ENCODE data around the gene ZCCHC24. TPM values are rescaled to one million over a fixed set of nuclear protein-coding genes. Genes with fewer than 3 reads are reported as not detected.

ZCCHC24 gene
- total RNA-seq, 2 experiments from 2014 or later: 0.98 to 2.2 TPM

DNA sequence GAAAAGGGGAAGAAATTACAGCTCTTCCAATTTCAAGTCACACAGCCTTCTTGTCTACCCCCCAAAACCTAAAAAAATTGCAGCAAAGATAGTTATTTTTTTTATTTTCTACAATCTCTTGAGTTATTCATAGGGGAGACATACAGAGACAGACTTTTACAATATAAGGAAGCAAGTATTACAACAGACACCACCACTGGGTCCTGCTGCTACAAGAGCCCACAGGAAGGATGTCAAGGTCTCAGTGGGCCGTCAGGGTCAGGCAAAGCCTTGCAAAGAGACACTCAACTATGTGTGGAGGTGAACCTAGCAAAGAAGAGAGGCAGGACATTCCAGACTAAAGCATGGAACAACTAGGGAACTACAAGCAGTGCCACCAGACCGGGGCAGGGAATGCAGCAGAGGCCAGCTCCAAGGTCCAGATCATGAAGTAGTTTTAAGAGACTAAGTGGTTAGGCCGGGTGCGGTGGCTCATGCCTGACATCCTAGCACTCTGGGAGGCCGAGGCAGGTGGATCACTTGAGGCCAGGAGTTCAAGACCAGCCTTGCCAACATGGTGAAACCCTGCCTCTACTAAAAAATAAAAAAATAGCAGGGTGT lies 28.2 kb upstream of the ZCCHC24 start:
- TF ChIP-seq EZH2phosphoT487 (IDR thresholded peaks at IDR 0.05; ENCODE audit: borderline replicate concordance, low read depth, low read length): no peak
- TF ChIP-seq, protein P1, sequence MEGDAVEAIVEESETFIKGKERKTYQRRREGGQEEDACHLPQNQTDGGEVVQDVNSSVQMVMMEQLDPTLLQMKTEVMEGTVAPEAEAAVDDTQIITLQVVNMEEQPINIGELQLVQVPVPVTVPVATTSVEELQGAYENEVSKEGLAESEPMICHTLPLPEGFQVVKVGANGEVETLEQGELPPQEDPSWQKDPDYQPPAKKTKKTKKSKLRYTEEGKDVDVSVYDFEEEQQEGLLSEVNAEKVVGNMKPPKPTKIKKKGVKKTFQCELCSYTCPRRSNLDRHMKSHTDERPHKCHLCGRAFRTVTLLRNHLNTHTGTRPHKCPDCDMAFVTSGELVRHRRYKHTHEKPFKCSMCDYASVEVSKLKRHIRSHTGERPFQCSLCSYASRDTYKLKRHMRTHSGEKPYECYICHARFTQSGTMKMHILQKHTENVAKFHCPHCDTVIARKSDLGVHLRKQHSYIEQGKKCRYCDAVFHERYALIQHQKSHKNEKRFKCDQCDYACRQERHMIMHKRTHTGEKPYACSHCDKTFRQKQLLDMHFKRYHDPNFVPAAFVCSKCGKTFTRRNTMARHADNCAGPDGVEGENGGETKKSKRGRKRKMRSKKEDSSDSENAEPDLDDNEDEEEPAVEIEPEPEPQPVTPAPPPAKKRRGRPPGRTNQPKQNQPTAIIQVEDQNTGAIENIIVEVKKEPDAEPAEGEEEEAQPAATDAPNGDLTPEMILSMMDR (conservative IDR thresholded peaks at IDR 0.05; ENCODE audit: low read length): no peak
- Histone ChIP-seq H2AFZ (ENCODE audit: low read length) (no peak overlapping the region), H3K4me2 (ENCODE audit: low read length) (no peak overlapping the region), H3K27ac (ENCODE audit: low read depth, low read length, poor library complexity, severe bottlenecking) (no peak overlapping the region), H3K4me3 (ENCODE audit: low read depth, low read length, poor library complexity, severe bottlenecking) (no peak overlapping the region), H3K36me3 (ENCODE audit: insufficient read depth, low read length) (no peaks in the 10 kb centered on the region), H4K20me1 (ENCODE audit: insufficient read depth, low read length) (no peaks in the 10 kb centered on the region), H3K4me1 (ENCODE audit: insufficient read depth, low read length, poor library complexity, severe bottlenecking) (no peaks in the 10 kb centered on the region), H3K9me3 (ENCODE audit: low read length) (no peaks in the 10 kb centered on the region), H3K79me2 (ENCODE audit: insufficient read depth, low read depth, low read length) (no peaks in the 10 kb centered on the region), H3K9me2 (ENCODE audit: insufficient read depth, low read length) (no peaks in the 10 kb centered on the region)
- ChIA-PET POLR2A (interaction anchor here (0.6 kb wide), 1 partner anchor 22 kb away, joined by 4 read pairs; no protein-coding TSS in a partner anchor), CTCF (ENCODE audit: unreplicated experiment) (no interaction called here)
- BruUV-seq (replicated peaks): no TSS peak
- intact Hi-C loops (cut with micrococcal nuclease; ENCODE audit: unreplicated experiment): no loop called here
- no peak for DNase-seq (ENCODE audit: low spot score)

DNA sequence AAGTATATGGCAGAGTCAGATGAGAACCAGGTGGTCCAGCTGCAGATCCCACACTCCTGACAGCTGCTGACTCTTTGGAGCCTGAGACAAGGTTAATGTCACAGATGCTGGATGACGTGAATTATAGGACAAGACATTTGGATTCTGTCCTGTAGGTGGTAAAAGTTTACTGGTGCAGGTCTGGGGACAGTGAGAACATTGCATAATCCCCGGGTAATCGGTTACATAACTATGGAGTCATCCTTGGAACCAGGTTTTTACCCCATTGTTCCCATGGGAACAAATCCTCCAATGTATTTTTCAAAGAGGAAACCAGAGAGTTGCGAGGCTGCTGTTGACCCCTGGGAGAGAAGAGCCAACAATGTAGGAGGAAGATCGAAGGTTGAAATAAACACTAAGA lies 27.5 kb upstream of the ZCCHC24 start:
- no peaks in the 10 kb centered on the region for H3K4me1 ChIP-seq (ENCODE audit: insufficient read depth, low read length, poor library complexity, severe bottlenecking)
- no TSS peak for BruUV-seq (replicated peaks)
- DNase-seq (ENCODE audit: low spot score): no peak
- H3K9me2 ChIP-seq (ENCODE audit: insufficient read depth, low read length): no peaks in the 10 kb centered on the region
- H3K27ac ChIP-seq (ENCODE audit: low read depth, low read length, poor library complexity, severe bottlenecking): no peak overlapping the region
- H2AFZ ChIP-seq (ENCODE audit: low read length): no peak overlapping the region
- no peaks in the 10 kb centered on the region for H4K20me1 ChIP-seq (ENCODE audit: insufficient read depth, low read length)
- no peaks in the 10 kb centered on the region for H3K36me3 ChIP-seq (ENCODE audit: insufficient read depth, low read length)
- no peak overlapping the region for H3K4me2 ChIP-seq (ENCODE audit: low read length)
- intact Hi-C loops (cut with micrococcal nuclease; ENCODE audit: unreplicated experiment): no loop called here
- CTCF ChIA-PET (ENCODE audit: unreplicated experiment): no interaction called here
- H3K4me3 ChIP-seq (ENCODE audit: low read depth, low read length, poor library complexity, severe bottlenecking): no peak overlapping the region
- no peaks in the 10 kb centered on the region for H3K9me3 ChIP-seq (ENCODE audit: low read length)
- no peaks in the 10 kb centered on the region for H3K79me2 ChIP-seq (ENCODE audit: insufficient read depth, low read depth, low read length)
- POLR2A ChIA-PET: no interaction called here
- TF ChIP-seq, protein P1 (conservative IDR thresholded peaks at IDR 0.05; ENCODE audit: low read length): no peak
- TF ChIP-seq EZH2phosphoT487 (IDR thresholded peaks at IDR 0.05; ENCODE audit: borderline replicate concordance, low read depth, low read length): no peak

DNA sequence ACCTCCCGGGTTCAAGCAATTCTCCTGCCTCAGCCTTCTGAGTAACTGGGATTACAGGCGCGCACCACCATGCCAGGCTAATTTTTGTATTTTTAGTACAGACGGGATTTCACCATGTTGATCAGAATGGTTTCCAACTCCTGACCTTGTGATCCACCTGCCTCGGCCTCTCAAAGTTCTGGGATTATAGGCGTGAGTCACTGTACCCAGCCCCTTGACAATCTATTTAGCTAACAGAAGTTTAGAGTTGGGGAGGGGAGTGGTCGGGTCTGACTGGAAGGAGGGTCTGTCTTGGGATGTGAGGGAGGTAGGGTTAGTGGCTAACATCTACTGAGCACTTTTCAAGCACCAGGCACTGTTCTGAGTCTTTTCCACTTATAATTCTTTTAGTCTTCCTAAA lies 27.0 kb upstream of the ZCCHC24 start:
- H3K4me3 ChIP-seq (ENCODE audit: low read depth, low read length, poor library complexity, severe bottlenecking): no peak overlapping the region
- TF ChIP-seq, protein P1 (conservative IDR thresholded peaks at IDR 0.05; ENCODE audit: low read length): no peak
- no peak for TF ChIP-seq EZH2phosphoT487 (IDR thresholded peaks at IDR 0.05; ENCODE audit: borderline replicate concordance, low read depth, low read length)
- no peaks in the 10 kb centered on the region for H3K4me1 ChIP-seq (ENCODE audit: insufficient read depth, low read length, poor library complexity, severe bottlenecking)
- CTCF ChIA-PET (ENCODE audit: unreplicated experiment): no interaction called here
- H3K27ac ChIP-seq (ENCODE audit: low read depth, low read length, poor library complexity, severe bottlenecking): no peak overlapping the region
- H3K9me2 ChIP-seq (ENCODE audit: insufficient read depth, low read length): no peaks in the 10 kb centered on the region
- no peaks in the 10 kb centered on the region for H3K36me3 ChIP-seq (ENCODE audit: insufficient read depth, low read length)
- H4K20me1 ChIP-seq (ENCODE audit: insufficient read depth, low read length): no peaks in the 10 kb centered on the region
- intact Hi-C loops (cut with micrococcal nuclease; ENCODE audit: unreplicated experiment): no loop called here
- no TSS peak for BruUV-seq (replicated peaks)
- POLR2A ChIA-PET: interaction anchor here (0.7 to 1.8 kb wide), 2 partner anchors 22 to 131 kb away, joined by 3 to 4 read pairs; no protein-coding TSS in a partner anchor
- no peak for DNase-seq (ENCODE audit: low spot score)
- H2AFZ ChIP-seq (ENCODE audit: low read length): no peak overlapping the region
- H3K4me2 ChIP-seq (ENCODE audit: low read length): no peak overlapping the region
- H3K9me3 ChIP-seq (ENCODE audit: low read length): no peaks in the 10 kb centered on the region
- H3K79me2 ChIP-seq (ENCODE audit: insufficient read depth, low read depth, low read length): no peaks in the 10 kb centered on the region

All from OCI-LY7 (cell line).